NCI-H2081 (cell line): ENCODE measurements around the gene TPPP2.

Experiments used
- DNase-seq, 2 experiments: peaks; one replicate each; lab custom pipeline; 2025; lab: John Stamatoyannopoulos, UW

Gene TPPP2

DNA sequence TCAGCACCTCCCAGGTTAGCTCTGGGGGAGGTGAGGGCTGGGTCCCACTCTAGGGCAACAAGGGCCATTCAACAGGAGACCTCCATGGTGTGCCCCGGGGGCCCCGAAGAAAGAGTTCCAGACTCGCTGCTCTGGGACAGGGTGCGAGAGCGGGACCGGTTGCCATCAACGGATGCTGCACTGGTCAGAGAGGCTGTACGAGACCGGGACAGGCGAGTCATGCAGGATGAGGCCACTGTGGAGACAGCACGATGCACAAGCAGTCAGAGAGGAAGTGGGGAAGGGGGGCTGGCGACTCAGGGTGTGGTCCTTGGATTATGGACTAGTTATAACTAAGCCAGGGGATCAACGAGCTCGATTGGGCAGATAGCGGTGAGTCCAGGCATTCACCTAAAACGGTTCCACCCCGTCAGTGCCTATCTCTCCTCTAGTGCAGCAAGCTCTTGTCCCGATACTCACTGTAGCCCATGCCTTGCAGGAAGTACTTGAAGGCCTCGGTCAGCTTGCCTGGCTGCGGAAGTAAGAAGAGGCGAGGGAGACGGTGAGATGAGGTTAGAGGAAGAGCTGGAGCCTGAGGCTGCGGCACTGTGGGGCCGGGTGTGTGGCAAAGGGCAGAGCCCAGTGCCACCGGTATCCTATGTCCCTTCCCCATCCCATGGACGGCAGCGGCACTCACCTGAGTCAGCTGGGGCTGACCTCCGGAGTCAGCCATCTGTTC, 12.3 kb upstream of the TPPP2 start:
- no peak for DNase-seq

DNA sequence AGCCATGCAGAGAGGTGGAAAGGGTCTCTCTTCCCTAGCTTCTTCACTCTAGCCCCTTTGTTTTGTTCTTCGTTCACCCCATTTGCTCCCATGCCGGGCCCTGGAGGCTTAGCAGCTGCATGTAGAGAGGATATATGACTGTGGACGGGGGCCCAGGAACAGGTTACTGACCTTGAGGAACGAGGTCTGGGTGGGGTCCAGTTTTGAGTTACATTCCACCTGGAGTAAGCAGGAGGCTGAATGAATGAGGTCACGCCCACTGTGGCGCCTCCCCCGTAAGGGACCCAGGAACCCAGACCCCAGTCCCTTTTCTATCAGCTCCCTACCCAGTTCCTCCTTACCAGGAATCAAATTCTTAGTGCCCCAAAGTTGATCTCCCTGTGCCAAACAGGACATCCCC, 11.7 kb upstream of the TPPP2 start:
- DNase-seq, result no peak

GRCh38 chr14:21018781-21019180, 11.2 kb upstream of the TPPP2 start:
- DNase-seq, result no peak

GRCh38 chr14:21019366-21019765, 10.7 kb upstream of the TPPP2 start:
- DNase-seq, result no peak

DNA sequence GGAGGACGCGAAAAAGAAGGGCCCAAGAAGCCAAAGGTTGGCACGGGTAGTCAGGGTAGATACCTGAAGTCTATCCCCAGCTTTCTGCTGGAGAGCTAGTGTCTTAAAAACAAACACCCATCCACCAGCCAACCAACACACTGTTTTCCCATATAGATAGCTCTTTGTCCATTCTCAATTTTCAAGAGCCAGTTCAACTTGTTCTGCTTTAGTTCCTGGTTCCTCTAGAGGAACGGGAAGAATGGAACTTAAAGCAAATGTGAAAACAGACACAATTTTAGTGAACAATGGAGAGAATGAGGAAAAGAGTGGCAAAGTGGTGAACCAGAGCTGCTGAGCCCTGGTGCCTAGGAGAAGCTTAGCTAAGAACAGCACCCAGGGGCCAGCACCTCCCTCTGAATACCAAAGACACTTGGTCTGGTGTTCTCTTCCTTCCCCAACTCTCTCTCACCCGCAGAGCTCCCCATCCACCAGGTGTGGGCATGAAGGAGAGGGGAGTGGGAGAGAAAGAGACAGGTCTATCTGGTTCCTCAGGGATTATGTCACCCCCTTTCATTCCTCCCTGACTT, 9.0 kb upstream of the TPPP2 start:
- DNase-seq, result no peak

DNA sequence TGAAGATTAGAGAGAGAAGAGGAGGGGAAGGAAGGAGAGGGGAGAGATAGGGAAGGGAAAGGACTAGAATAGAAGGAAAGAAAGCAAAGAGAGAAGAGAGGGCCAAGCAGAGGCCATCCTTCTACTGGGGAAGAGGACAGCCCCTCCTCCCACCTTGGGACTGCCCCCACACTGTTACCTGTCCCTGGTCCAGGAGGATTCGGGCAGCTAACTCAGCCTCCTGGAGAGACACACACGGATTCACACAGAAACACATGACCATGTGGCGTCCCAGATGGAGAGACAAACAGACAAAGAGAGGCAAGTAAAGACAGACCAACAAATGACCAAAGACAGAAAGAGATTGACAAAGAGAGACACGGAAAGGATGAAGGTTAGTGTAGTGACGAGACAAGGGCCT, 7.3 kb upstream of the TPPP2 start:
- DNase-seq, result no peak

DNA sequence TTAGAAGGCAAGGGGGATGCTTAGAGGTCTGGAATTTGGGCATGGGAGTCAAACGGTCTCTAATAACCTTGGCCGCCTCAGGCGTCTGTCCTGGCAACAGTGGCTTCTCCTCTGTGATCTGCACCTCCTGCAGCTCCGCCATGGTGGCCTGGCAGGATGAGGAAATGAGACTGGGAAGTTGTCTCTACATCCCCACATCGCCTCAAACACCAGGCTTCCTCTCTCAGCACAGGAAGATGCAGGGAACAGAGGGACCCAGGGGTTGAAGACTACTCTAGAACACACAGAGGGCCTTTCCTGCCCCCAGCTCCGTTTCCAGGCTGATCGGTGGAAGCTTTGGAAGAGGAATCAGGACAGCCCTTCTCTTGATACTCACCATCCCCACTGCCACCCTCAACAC, 6.8 kb upstream of the TPPP2 start:
- DNase-seq, result no peak

GRCh38 chr14:21023817-21024584, 6.0 kb upstream of the TPPP2 start:
- no peak for DNase-seq

- DNase-seq, result peak in 1 of 2 experiments; percentile 5
These were observed 5.2 kb upstream of the TPPP2 start, which contains the start of gene NDRG2 for GRCh38 chr14:21024585-21025370. Gene NDRG2, minus strand, starts transcription at chr14:21025061. Its CDS starts 1,746 bp downstream, at chr14:21023315.

DNA sequence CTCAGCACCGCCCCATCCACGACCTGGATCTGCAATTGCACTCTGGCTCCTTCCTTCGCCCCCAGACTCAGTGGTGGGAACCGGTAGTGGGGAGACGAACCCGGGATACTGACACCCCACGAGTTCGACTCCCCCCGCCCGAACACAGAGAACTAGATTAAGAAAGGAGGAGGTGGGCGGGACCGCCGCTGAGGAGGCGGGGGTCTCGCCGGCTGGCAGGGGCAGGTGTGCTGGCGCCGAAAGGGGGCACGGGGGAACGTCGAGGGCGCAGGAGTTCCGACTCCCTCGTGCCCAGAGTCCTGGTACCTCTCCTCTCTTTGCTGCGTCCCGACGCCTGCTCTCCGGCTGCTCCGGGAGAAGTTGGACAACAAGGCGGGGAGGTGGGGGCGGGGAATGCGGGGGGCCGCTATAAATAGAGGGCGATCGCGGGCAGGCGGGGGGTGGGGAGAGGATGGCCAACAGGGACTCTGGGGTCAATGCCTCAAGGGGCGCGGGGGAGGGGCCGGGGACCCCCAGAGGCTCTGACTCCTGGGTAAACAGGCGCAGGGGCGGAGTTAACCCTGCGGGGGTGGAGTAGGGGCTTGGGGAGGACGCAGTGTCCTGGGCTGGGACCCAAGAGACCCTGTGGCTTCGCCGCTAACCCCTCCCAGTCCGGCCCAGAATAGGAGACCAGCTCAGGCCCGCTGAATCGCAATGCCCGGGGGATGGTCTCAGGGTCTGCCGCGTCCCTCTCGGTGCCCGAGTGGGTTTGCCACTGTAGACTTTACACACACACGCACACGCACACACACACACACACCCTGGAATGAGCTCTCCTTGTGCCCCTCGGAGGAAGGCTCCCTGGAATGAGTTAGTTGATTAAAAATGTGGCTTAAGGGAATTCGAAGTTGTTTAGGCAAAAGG, 4.4 kb upstream of the TPPP2 start:
- DNase-seq, result no peak

- DNase-seq, result no peak
These were observed 3.6 kb upstream of the TPPP2 start for GRCh38 chr14:21026274-21026987.

GRCh38 chr14:21026988-21027315, 3.1 kb upstream of the TPPP2 start:
- DNase-seq, result no peak

DNA sequence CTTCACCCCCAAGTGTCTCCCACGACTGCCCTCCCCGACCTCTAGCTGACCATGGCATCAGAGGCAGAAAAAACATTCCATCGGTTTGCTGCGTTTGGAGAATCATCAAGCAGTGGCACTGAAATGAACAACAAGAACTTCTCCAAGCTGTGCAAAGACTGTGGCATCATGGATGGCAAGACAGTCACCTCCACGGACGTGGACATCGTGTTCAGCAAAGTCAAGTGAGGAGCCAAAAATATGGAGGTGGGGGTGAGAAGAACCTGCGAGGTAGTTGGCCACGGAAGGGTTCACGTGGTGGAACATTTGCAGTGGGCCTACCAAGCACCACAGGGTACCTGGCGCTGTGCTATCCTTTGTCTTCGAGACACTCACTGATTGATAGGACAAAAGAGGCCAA, 514 bp downstream of the TPPP2 start:
- DNase-seq, result no peak

DNA sequence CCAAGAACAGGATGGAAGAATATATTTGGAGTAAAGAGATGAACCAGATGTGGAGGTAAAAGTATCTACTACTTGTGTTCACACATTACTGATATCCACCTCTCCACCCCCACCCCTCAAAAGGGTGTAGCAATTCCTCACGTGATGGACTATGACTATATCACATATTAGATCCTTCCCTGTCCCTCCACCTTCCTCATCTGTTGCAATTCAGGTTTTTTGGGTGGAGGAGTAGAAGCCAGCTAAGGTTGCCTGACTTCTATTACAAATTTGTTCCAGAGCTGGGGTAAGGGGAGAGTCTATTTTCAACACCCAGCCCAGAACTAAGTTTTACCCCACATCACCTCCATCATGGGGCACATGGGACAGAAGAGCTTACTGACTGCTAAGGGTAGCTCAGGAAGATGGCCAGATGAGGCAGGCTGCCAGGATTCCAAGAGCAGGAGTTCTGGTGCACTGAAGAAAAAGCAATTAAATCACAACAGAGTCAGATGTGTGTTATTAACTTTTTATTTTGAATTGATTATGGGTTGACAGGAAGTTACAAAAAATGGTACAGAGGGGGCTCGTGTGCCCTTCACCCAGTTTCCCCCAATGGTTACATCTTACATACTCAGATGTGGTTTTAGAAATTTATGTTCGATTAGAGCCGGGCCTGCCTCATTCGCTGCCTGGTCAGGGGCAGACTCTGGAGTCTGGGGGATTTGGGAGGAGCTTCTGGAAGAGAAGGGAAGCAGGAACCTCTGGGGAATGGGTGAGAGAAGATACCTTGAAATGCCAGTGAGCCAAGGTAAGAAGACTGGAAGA, 2.5 kb downstream of the TPPP2 start:
- no peak for DNase-seq

DNA sequence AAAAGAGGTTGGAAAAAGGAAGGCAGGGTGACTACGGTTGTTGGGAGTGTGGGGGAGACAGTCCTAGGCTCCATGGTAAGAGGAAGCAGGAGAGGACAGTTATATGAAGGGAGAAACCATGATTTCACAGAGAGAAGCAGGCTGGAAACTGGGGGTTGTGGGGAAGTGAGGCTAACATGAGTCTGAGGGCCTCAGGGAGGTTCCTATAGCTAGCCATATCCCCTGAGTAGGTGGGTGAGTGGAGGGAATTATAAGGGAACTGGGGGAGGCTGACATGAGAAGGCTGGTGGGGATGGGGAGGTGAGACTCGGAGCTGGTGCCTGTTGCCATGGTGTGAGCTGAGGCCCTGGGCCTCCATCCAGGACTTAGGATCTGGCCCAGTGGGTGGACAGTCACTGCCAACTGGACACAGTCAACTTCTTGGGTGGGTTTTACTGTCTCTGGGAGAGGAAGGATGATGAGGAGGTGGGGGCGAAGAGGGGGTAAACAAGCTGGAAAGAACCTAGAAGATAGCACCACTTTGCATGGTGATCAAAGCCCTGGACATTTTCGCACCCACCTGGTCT, 3.2 kb downstream of the TPPP2 start:
- no peak for DNase-seq

DNA sequence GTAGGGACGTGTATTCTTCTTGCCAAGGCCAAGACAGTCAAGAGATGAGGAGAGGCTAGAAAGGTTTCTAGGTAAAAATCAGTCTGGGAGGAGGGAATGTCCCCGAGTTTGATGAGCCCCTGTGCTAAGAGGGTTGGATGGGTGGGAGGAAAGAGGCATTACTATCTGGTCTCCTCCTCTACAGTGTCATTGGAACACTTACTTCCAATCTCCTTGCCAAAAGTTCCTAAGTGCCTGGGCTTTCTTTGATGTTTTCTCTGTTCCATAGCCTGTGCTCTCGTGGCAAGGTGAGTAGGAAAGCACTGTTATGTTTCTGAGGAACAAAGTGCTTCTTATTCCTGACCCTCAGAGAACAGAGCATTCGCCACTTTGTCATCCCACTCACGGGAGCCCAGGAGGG, 4.7 kb downstream of the TPPP2 start, which contains the start of gene RNASE13:
Gene RNASE13 (minus strand): TSS at position 101 of the 400 bp plus-strand sequence. CDS start 519 bp downstream, outside the sequence.
- DNase-seq, result no peak

- no peak for DNase-seq
These were observed 6.7 kb downstream of the TPPP2 start for GRCh38 chr14:21036751-21037150.

GRCh38 chr14:21037156-21037555, 7.1 kb downstream of the TPPP2 start:
- no peak for DNase-seq
